GM12878 (cell line): Measurements from ENCODE around the gene GBGT1. TPM values are rescaled to one million over a fixed set of nuclear protein-coding genes. Genes with fewer than 3 reads are reported as not detected.

Source experiments
- EP300 ChIP-seq, 2 experiments: fragments of 150-350 bp in 1 of 2; IDR thresholded peaks; 2 replicates each; pipeline ENCODE4 v1.6.1; 2011 to 2012; ENCODE audit warnings: low read depth in 2 of 2, low read length in 2 of 2, borderline replicate concordance in 1 of 2, improper control_type of control experiment in 1 of 2, inconsistent platforms in 1 of 2; ENCODE audit not compliant: control insufficient read depth in 1 of 2
- FOXM1 ChIP-seq: IDR thresholded peaks from 2 replicates; pipeline ENCODE4 v1.6.1; 2012; ENCODE audit warnings: low read depth, mild to moderate bottlenecking, inconsistent platforms, low read length, moderate library complexity
- HDAC6 ChIP-seq: fragments of 200-600 bp; sonication (generic); IDR thresholded peaks from one replicate; pipeline ENCODE4 v1.8.0; 2017; ENCODE audit warnings: antibody characterized with exemption; ENCODE audit not compliant: unreplicated experiment
- MTA3 ChIP-seq: IDR thresholded peaks from 2 replicates; pipeline ENCODE4 v1.6.1; 2012; ENCODE audit warnings: low read length, inconsistent platforms, borderline replicate concordance
- MYC ChIP-seq: IDR thresholded peaks from 2 replicates; pipeline ENCODE4 v1.6.1; 2011; ENCODE audit warnings: mild to moderate bottlenecking, low read length, moderate library complexity, inconsistent platforms; ENCODE audit not compliant: insufficient read depth, insufficient replicate concordance, insufficient read length, severe bottlenecking
- SKIL ChIP-seq: fragments of 450-650 bp; IDR thresholded peaks from 2 replicates; pipeline ENCODE4 v1.6.1; 2017; ENCODE audit warnings: mild to moderate bottlenecking, low read depth, inconsistent platforms; ENCODE audit not compliant: poor library complexity, severe bottlenecking
- ZNF217 ChIP-seq: fragments of 450-650 bp; IDR thresholded peaks from 2 replicates; pipeline ENCODE4 v1.6.1; 2017; ENCODE audit warnings: antibody characterized with exemption, mild to moderate bottlenecking
- ZNF24 ChIP-seq: fragments of 450-650 bp; IDR thresholded peaks from 2 replicates; pipeline ENCODE4 v1.6.1; 2017; ENCODE audit warnings: antibody characterized with exemption, mild to moderate bottlenecking
- polyA plus RNA-seq, 11 experiments: library from polyadenylated mRNA; depleted of rRNA in 4 of 11; unstranded in 6 of 11; stranded (reverse) in 5 of 11; fragments of >200 nt; fragmentation: Nextera tagmentation in 4 of 11; fragmentation: Illumina TruSeq in 1 of 11; extraction: Ambion mirVana in 4 of 11; extraction: Trizol in 1 of 11; gene quantifications; 1 replicate in 1 of 11; 2 replicates in 10 of 11; pipeline versions ENCODE4 v1.2.1 to v1.2.3, GENCODE V29; 2011 to 2016; ENCODE audit warnings: inconsistent platforms in 2 of 11, missing spikeins in 2 of 11, low read depth in 1 of 11
- total RNA-seq, 4 experiments: library from RNA; depleted of rRNA in 3 of 4; stranded (reverse); fragments of >200 nt in 3 of 4; fragmentation: Illumina TruSeq in 1 of 4; extraction: Trizol in 1 of 4; gene quantifications; 2 replicates each; pipeline versions ENCODE4 v1.2.1 to v1.2.3, GENCODE V29; 2013 to 2021
- TF ChIP-seq, protein P1 (sequence below): IDR thresholded peaks from 2 replicates; pipeline ENCODE4 v1.6.1; 2012; ENCODE audit warnings: low read length, inconsistent platforms
- TF ChIP-seq, protein P2 (sequence below): IDR thresholded peaks from 2 replicates; pipeline ENCODE4 v1.6.1; 2011; ENCODE audit warnings: mild to moderate bottlenecking, low read depth, low read length, moderate library complexity; ENCODE audit not compliant: insufficient replicate concordance

Gene GBGT1
- total and polyA plus RNA-seq, 10 of the 15 experiments (the other 5 are each of a cell fraction or from before 2014, with no cell fraction given), result 0.08 to 1.9 (median 0.49) TPM

DNA sequence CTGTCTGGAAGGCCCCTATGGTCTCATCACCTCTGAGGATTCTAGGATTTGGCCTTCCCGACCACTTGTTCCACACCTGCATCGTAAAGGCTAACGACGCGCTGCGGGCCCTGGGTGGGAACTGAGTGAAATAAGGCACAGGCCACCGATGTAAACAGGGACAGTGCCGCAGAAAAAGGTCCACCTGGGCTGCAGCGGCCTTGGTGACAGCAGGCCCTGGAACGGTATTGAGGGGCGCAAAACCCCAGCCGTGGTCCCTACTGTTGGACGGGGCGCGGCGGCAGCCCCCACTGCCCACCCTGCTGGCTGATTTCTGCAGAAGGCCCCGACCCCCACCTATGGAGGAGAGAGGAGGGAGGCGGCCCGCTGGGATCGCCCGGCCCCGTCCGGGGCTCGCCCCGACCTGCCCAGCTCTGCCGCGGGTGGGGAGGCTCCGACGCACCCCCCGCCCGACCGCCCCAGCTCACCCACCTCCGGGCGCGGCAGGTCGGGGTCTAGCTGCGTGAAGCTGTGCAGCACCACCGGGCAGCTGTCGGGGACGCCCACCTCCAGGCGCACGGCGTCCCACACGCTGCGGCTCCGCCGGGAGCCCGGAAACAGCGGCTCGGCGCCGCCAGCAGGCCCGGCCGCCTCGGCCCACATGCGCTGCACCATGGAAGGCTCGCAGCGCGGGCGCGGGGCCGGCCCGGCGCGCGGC, 43.1 kb downstream of the GBGT1 start (continued):
- no peak for TF ChIP-seq HDAC6
- no peak for TF ChIP-seq FOXM1
- no peak for TF ChIP-seq ZNF24
- no peak for TF ChIP-seq SKIL
- no peak for TF ChIP-seq MTA3
- TF ChIP-seq, protein P1, sequence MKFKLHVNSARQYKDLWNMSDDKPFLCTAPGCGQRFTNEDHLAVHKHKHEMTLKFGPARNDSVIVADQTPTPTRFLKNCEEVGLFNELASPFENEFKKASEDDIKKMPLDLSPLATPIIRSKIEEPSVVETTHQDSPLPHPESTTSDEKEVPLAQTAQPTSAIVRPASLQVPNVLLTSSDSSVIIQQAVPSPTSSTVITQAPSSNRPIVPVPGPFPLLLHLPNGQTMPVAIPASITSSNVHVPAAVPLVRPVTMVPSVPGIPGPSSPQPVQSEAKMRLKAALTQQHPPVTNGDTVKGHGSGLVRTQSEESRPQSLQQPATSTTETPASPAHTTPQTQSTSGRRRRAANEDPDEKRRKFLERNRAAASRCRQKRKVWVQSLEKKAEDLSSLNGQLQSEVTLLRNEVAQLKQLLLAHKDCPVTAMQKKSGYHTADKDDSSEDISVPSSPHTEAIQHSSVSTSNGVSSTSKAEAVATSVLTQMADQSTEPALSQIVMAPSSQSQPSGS, result no peak
- no peak for TF ChIP-seq EP300 (IDR thresholded peaks at IDR 0.05; ENCODE audit: borderline replicate concordance in 1 of 2, control insufficient read depth in 1 of 2, low read depth in 2 of 2, low read length in 2 of 2)
- TF ChIP-seq MYC, result no peak
- no peak for TF ChIP-seq ZNF217
- TF ChIP-seq, protein P2, sequence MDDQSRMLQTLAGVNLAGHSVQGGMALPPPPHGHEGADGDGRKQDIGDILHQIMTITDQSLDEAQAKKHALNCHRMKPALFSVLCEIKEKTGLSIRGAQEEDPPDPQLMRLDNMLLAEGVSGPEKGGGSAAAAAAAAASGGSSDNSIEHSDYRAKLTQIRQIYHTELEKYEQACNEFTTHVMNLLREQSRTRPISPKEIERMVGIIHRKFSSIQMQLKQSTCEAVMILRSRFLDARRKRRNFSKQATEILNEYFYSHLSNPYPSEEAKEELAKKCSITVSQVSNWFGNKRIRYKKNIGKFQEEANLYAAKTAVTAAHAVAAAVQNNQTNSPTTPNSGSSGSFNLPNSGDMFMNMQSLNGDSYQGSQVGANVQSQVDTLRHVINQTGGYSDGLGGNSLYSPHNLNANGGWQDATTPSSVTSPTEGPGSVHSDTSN, result no peak
